GM18858 (cell line): ENCODE measurements around the gene REG4.
A peak's percentile ranks its signal among the peaks of the same experiment; 100 is the strongest.
"Not testable (repeated sequence)": the region's sequence is repeated elsewhere in the genome, so short reads cannot be mapped to it uniquely, and the experiment has no call there.

ENCODE experiments used
- ATAC-seq: cut with Tn5 transposase; IDR thresholded peaks from one replicate; pipeline ENCODE4 v1.9.1; 2021; ENCODE audit not compliant: unreplicated experiment

Gene REG4

DNA sequence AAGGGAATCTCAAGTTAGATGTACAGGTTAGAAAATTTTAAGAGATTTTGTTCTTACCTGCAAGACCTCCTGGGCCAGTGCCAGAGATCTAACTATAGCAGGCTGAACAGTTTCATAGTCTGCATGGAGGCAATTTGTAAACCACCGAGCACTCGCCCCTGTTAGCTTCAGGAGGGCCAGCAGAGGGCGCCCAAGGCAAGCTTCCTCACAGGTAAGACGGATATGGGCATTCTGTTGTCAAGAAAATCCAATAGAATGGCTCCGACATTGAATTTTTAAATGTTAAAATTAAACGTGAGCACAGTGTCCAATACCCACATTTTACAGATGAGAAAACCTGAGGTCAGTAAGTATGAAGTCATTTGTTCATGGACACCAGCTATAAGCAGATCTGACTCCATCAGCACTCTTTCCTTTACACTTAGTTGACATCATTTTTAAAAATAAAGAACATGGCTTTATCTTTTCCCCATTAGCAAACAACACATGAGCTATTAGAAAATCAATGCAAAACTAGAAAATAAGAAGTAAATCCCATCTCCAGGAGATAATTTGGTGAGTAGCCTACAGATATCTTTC is 2.2 kb downstream of the REG4 start:
- ATAC-seq, result peak; percentile 71

DNA sequence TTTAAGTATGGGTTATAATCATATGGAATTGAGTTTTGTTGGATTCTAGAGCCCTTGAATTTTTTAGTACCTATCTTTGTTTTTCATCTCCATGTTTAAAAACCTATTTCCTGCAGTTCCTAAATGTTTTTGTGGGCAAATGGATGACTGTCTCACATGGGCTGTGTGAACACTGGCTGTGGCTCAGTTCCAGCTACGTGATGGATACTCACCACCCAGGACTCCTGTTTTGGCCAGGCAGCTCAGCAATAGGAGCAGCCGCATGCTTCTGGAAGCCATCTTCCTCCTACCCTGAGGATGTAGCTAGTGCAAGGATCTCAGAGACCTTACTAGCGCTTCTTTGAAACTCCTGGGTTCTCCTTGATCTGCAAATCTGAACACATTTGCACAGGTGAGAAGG is 2.8 kb downstream of the REG4 start:
- no peak for ATAC-seq

DNA sequence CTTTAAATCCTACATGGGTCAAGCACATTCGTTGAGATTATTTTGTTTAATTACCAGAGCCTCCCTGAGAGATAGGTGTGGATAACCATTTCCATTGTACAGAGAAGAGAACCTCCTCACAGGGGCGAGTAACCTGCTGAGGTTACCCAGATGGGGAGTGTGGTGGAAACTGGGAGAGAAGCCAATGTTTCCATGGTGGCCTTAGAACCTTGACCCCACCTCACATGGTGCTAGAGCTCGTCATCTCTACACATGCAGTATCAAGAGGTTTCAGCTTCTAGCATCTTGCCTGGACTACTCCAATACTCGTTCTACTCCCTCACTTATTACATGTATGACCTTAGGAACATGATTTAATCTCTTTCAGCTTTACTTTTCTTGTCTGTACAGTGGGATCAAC is 4.8 kb downstream of the REG4 start:
- no peak for ATAC-seq

DNA sequence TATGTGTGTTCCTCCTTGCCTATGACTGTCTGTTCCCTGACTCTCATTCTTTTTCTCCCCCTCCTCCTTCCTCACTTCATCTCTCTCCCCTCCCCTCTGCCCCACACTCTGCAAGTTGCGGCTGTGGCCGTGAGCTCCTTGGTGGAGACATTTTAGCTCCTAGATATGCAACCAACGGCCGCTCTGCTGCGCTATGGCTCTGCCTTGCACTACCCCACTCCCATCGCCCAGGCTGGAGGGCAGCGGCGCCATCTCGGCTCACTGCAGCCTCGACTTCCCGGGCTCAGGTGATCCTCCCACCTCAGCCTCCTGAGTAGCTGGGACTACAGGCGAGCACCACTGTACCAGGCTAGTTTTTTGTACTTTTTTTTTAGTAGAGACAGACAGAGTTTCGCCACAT is 5.5 kb downstream of the REG4 start:
- no peak for ATAC-seq

DNA sequence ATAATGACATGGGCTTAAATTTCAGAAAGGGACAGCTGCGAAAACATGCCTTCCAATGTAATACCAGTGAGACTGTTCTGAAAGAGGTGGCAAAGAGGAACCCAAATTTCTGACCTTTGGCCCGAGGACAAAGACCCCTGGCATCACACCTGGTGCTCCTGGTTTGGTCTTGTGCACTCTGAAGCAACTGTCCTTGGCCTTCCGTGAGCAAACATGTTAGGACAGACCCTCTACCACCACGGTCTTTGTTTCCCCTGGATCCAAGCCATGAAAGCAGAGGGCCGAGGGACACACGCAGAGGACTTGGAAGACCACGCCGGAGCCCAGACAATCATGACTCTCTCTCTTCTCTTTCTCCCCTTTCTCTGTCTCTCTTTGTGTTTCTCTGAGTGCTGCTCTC is 6.0 kb downstream of the REG4 start:
- no peak for ATAC-seq

DNA sequence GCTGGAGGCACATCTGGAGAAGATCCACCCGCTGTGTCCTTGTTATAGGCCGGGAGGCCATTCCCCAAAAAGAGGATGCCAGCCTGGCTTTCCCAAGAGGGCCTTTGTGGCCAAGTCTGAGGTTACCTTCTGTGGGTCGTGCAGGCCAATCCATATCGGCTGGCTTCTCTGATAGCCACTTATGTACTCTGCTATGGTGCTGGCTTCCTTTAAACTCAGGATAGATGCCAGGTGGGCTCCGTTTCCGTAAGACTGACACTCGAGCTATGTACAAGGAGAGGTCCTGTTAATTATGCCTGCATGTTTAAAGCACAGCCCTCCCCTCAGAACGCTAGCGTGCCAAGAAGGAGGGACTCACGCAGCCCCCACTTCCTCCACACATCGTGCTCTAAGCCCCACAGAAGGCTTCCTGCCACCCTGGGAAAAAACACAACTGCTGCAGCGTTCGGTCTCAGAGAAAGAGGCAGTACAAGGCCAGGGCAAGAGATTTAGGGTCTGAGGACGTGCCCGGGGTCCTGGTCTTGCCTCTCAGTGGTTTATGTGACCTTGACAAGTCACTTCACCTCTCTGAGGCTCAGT is 11.6 kb downstream of the REG4 start:
- no peak for ATAC-seq

DNA sequence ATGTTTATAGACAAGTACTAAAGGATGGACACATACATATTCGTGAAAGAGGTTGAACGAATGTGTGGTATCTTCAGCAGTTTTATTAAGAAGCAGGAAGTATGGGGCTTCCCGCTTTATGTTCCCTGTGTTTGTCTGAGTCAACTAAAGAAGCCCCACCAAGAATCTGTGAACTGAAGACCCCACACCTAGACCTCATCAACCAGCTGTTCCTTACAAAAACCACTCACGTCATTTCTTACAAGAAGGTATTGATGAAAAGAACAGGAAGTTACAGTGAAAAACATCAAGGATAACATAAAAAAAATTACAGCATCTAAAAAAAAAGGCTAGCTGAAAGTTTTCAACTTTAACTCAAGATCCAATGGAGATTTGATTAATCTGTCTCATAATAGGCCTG is 12.3 kb downstream of the REG4 start:
- ATAC-seq, result no peak

DNA sequence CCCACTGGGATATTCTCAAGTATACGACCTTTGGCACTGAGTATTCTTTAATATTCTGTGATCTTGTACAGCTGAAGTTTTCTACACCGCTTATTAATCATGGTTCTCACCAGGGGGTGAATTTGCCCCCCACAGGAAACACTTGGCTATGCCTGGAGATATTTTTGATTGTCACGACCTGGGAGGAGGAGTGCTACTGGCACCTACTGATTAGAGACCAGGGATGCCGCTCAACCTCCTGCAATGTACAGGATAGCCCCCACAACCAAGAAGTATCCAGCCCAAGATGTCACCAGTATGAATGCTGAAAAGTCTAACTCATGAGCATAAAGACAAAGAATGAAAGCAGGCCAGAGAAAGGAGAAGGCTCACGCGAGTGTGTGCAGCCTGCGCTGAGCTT is 13.7 kb downstream of the REG4 start:
- no peak for ATAC-seq

DNA sequence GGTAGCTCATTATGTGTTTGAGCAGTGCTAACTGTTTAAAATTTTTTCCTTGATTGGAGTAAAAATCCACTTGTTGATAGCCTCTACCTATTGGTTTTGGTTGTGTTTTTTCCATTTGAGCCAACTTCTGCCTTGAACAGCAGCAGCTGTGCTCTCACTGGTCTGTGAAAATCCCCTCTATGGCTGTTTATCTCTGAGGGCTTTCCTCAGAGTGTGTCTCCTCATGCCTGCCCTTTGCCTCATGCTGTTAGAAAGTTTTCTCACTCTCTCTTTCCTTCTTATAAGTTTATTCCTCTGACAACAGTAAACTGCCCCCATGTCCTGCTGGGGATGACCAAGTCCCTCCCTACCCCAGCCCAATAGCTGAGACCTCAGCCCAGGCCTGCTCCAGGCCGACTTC is 14.1 kb downstream of the REG4 start:
- no peak for ATAC-seq

DNA sequence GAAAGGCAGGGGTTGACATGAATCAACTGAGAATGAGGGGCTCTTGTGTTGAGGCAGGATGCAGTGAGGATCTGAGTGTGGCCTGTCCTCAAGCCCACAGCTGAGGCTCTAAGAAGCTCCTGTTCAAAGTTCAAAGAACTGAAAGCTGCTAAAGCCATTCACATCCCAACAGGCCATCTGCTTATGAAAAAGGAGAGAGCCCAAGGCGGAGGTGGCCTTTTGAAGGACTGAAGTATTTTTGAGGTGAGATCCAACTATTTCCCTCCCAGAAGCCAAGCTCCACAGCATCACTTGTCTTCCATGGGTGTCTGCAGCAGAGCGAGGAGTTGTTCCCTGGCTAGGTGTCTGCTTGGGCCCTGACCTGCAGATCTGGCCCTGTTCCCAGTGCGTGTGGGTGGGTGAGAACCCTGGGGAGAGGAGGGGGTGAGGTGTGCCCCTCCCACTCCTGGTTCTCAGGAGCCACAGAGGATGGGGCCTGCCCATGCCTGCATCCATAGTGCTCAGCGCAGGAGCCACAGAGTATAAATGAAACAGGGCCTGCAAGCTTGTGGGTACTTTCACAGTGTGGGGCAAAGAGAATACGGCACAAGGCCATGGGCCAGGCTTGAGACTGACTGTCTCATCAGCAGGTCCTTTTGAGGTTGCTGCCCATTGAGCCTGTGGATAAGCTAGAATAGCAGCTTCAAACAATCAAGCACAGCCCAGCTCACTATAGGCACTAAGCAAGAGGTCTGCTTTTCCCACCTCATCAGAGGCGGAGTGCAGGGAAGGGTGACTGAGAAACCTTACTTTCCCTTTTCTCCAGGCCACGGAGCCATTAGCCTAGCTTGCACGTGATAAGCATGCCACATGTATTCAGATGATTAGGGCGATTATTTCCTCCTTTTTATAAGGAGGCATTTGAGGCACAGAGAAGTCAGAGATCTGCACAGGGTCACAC is 15.7 kb downstream of the REG4 start:
- no peak for ATAC-seq

DNA sequence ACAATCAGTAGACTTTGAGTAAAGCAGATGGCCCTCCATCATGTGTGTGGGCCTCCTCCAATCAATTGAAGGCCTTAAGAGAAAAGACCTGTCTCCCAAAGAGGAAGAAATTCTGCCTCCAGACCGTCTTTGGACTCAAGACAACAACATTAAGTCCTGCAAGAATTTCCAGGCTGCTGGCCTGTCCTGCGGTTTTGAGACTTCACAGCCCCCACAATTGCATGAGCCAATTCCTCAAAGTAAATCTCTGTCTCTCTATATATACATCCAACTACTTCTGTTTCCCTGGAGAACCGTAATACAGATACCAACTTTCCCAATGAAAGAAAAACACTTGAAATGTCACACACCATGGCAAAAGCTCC is 16.4 kb downstream of the REG4 start:
- ATAC-seq, result no peak

DNA sequence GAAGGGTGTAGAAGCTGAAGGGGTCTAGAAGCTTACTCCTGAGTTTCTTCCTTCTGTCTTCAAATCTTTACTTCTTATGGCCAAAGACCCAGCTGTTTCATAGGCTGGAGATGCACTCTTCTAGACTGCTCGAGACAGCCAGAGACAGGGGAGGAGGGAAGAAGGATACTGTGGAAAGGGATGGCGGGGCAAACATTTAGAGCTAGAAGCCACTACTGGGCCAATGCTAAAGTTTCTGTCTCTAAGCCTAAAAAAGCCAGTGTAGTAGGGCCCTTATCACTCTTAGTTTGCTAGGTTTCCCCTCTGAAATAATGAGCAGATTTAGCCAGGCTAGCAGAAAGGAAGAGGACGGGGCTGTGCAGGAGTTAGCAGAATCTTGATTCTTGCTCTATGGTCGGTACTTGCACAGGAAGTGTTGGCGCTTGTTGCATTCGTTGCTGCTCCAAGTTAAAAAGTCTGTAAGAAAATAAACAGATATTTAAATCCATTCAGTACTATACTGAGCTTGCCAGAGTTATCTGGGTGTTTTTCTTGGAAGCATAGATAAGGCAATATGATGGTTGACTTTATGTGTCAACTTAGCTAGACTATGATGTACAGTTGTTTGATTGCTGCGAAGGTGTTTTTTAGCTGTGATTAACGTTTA is 16.9 kb downstream of the REG4 start:
- no peak for ATAC-seq

DNA sequence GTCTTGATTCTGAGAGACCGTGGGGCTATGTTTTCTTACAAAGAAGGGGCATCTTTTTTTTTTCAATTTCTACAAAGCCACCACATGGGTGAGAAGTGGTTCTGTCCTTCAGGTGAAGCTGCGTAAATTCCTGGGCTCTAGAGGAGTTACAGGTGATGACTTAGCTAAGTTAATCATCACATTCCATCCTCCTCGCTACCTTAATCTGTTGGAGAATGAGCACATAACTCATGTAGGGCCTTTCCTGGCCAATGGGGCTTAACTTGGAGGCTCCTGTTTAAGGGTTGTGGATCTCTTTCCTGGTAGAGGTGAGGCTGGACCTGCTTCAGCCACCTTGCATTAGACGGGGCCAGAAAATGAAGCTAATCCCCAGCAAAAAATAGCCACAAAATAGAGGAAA is 19.9 kb downstream of the REG4 start:
- ATAC-seq, result no peak

DNA sequence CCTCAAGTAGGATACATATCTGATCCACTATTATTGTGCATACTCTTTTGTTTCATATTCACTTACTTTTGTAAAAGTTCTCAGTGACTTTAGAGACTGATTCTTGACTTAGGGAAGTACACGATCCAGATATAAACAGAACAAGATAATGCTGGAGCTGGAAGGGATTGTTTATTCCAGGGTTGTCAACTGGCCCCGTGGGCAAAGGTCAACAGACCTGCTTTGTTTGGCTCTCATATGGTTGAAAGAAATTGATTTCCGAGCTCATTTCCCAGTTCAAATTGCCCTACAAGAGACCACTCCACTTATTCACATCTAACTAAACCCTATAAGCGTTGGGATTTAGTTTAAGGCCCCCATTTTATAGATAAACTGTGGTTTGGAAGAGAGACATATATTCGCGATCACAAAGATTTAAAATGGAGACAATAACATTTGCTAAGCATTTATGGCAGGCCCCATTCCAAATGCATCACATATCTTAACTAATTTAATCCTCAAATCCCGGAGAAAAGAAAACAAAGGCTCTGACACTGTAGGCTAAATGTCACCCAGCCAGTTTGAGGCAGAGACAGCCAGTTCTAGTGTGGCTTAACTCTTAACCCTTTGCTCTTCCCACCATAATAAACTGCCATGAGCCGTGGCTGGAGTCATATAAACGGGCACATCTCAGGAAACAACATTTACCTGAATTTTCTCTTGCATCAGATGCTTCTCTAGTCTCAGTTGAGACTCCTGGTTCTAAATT is 20.6 kb downstream of the REG4 start:
- no peak for ATAC-seq

DNA sequence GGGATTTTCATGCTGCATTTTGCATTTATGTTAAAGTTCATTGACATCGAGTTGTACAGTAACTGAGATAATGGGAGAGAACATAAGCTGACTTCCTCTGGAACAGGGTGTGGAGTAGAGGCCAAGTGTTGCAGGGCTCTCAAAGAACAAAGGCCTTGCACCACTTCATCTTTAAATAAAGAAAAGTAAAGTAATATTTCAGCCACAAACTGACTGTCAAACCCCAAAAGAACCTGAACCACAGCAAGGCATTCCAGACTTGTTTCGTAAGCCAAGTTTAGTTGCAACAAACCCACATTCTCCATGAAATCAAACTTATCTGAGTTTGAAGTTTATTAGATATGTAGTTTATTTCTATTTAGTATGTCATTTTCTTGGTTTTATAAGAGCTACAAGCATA is 23.5 kb downstream of the REG4 start:
- no peak for ATAC-seq

DNA sequence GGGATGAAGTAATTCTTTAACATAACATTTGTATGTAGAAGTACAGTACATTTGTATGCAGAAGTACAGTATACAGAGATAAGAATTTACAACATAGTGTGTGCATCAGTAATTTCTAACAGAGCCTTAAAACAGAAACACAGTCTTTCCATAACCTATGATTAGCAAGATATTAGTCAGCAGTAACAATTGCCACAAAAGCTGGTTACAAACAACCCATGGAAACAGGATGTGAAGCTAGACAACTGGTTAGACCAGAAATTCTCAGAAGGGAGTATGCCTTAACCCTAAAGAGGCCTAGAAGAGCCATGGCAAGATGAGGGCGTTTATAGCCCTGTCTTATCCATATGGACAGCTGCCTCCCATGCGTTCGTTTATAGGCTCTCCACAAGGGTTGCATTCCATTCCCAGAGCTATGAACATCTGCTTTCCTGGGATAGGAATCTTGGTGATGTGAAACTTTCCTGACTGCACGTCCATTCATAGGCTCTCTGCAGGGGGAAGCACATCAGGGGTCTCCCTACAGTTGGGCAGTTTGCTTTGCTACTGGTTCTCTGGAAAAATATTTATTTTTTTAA is 24.7 kb downstream of the REG4 start:
- ATAC-seq, result not testable (repeated sequence)

DNA sequence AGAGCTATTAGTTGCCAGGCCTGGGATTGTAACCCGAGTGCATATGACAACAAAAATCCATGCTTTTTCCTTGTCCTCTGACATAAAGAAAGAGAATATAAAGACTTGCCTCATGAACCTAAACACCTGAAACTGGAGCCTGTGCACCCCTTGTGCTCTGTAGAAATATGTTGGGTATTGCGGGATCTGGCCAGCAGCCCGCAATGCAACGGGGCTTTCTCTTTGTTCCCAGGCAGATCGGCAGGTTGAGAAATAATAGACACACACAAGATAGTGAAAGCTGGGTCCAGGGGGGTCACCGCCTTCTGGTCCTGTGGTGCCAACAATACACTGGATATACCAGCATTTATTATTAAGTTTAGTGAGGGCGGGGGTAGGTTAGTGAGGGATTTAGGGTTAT is 25.2 kb downstream of the REG4 start:
- not testable (repeated sequence) for ATAC-seq

DNA sequence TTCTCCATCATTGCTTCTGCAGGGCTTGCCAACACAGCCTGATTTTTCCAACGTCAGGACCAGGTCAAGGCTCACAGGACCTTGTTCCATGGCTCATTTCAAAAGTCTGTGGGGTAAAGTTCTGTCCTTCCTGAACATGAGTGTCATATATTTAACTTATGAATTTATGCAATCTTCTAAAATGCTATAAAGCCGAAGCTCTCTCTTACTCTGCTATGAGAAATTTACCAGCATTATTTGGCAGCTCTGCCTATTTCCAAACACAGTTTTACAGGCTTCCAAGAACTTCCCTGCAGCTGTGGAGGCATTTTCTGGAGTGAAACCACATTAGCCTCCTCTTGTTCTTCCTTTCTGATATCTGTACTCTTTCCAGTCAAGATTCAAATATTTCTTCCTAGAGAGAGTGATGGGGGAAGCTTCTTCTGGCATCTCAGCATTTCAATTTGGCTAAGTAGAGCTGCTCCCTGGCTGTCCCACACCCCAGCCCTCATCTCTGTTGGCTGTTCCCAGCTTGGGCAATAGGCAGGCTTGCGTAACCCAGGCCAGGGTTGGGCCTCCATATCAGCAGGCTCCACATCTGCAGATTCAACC is 27.0 kb downstream of the REG4 start:
- no peak for ATAC-seq

DNA sequence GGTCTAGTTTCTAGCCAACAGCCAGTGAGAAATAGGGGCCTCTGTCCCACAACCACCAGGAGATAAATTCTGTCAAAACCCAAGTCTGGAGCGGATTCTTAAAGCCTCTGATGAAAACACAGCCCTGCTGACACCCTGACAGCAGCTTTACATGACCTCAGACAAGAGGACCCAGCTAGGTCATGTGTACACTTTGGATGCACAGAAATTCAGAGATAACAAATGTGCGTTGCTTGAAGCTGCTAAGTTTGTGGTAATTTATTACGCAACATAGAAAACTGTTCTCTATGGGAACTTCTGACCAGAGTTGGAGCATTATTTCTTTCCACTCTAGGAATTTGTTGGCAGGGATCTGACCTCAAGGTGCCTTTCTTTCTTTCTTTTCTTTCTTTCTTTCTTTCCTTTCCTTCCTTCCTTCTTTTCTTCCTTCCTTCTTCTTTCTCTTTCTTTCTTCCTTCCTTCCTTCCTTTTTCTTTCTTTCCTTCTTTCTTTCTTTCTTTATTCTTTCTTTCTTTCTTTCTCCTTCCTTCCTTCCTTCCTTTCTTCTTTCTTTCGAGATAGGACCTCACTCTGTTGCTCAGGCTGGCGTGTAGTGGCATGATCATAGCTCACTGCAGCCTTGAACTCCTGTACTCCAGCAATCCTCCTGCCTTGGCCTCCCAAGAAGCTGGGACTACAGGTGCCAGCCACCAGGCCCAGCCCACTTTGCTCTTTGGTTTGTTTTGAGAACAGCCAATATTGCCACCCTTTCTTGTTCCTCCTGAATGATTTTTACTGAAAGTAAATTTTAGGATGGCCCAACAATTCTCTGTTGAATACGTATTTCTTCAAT is 27.7 kb downstream of the REG4 start:
- no peak for ATAC-seq
